ENCODE measurements around the gene ZNF496.

DNA sequence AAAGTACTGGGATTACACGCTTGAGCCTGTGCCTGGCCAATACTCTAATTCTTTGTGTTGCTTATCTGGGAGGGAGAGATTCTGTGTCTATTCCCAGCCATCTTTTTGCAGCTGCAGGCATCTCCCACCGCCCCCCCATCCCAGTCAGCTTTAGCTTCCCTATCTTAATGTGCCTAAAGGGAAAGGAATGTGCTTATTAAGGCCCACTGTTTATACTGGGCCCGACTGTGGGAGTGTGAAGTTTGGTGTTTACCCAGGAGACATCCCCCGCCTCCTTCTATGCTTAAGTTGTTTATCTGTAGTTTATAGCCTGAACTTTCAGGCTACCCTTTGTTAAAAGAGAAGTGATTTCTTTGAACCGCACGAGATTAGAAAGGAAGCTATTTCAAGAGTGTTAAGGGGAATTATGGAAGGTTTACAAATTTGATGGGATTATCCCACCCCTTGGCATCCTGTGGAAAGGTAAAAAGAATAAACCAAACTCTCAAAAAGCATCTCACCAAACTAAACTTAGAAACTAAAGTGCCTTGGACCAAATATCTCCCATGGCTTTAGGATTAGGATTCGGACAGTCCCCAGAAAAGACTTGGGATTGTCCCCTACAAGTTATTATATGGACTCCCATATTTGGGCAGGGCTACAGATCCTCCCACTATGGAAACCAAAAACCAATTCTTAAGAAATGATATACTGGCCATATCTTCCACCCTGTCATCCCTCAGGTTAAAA, 25.5 kb upstream of the ZNF496 start:
- TF ChIP-seq CTCF (IDR thresholded peaks at IDR 0.05; ENCODE audit: low read length) (no peak), EZH2 (optimal IDR thresholded peaks at IDR 0.05; ENCODE audit: low read depth, low read length) (no peak), EZH2phosphoT487 (IDR thresholded peaks at IDR 0.05; ENCODE audit: low read length) (no peak)
